ENCODE results near the gene HOXB6.

DNA sequence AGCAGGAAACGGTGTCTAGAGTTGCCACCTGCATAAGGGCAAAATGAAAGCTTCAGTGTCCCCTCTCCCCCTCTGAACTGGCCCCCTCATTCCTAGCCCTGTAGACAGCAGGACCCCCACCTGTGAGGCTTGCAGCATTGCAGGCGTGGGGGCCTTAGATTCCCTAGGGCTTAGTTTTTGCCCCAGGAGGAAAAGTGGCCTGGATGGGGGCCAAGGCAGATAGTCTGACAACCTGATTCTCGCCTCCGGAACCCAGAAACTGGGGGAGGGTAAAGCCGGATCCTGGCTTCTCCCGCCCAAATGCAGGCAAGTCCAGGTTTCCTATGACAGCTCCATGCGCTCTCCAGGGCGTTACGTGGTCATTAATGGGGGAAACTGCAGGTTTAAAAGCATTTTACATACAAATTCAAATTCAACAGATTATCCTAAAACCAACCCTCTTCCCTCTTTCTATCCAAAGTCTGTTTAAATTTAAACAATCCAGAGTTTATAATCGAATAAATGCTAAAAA is 678 bp upstream of the HOXB6 start:
- TF ChIP-seq POLR2AphosphoS5 (IDR thresholded peaks at IDR 0.05; ENCODE audit: borderline replicate concordance, low read depth, low read length) = no peak
- TF ChIP-seq EZH2 (IDR thresholded peaks at IDR 0.05) = no peak
- TF ChIP-seq FOXP2 (optimal IDR thresholded peaks at IDR 0.05; ENCODE audit: control extremely low read depth, extremely low read length, insufficient read depth) = no peak

All from SK-N-MC (cell line).